Measurements from ENCODE around the gene PDS5A.

GRCh38 chr4:39913471-39913870, 64.2 kb downstream of the PDS5A start:
- TF ChIP-seq, protein P1, sequence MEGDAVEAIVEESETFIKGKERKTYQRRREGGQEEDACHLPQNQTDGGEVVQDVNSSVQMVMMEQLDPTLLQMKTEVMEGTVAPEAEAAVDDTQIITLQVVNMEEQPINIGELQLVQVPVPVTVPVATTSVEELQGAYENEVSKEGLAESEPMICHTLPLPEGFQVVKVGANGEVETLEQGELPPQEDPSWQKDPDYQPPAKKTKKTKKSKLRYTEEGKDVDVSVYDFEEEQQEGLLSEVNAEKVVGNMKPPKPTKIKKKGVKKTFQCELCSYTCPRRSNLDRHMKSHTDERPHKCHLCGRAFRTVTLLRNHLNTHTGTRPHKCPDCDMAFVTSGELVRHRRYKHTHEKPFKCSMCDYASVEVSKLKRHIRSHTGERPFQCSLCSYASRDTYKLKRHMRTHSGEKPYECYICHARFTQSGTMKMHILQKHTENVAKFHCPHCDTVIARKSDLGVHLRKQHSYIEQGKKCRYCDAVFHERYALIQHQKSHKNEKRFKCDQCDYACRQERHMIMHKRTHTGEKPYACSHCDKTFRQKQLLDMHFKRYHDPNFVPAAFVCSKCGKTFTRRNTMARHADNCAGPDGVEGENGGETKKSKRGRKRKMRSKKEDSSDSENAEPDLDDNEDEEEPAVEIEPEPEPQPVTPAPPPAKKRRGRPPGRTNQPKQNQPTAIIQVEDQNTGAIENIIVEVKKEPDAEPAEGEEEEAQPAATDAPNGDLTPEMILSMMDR (conservative IDR thresholded peaks at IDR 0.05) = no peak
- no peak for TF ChIP-seq EZH2 (IDR thresholded peaks at IDR 0.05; ENCODE audit: low read depth)

Measured in PC-9 (cell line).